ENCODE measurements around the gene GHITM.

Gene GHITM

DNA sequence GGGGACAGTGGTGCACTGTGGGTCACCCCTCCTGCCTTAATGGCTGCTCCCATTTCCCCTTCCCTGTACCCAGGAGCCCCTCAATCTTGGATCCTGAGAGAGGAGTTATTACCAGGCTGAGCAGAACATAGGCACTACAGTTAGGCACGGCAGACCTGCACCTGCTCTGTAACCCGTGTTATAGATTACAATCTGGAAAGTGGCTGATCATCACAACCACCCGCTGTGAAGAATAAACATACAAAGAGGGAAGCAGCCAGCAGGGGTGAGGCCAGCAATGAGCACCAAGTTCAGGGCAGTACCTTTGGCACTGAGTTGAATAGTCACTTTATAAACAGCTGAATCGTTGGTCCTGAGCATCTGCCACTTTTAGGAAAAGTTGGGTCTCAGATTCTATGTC is 56.8 kb downstream of the GHITM start:
- peaks cover 10% of the 10 kb centered on the region for H3K4me1 Mint-ChIP-seq (ENCODE audit: low read depth)
- H3K27ac Mint-ChIP-seq = no peak overlapping the region
- no peak overlapping the region for H3K4me3 Mint-ChIP-seq
- no peaks in the 10 kb centered on the region for H3K9me3 Mint-ChIP-seq
- H3K27me3 Mint-ChIP-seq = peaks cover 30% of the 10 kb centered on the region
- H3K36me3 Mint-ChIP-seq (ENCODE audit: low read depth) = no peaks in the 10 kb centered on the region

DNA sequence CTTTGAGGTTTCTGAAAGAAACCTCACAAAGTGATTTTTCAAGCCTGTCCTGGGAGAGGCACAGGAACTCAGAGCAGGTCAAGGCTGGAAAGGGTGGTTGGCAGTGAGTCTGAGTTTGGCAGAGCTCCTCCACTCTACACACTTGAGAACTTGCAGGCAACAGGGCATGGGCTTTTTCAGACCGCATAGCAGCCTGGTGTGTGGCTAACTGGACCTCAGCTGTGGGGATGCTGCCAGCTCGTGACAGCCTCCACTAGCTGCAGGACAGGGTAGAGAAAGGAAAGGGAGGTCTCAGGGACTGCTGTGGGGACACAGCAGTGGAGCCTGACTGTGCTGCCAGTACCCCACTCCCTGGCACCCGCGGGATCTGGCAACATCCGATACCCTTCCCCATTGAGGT is 57.6 kb downstream of the GHITM start:
- H3K27ac Mint-ChIP-seq = no peak overlapping the region
- H3K4me3 Mint-ChIP-seq = no peak overlapping the region
- H3K27me3 Mint-ChIP-seq = peaks cover 30% of the 10 kb centered on the region
- H3K36me3 Mint-ChIP-seq (ENCODE audit: low read depth) = no peaks in the 10 kb centered on the region
- H3K9me3 Mint-ChIP-seq = no peaks in the 10 kb centered on the region
- H3K4me1 Mint-ChIP-seq (ENCODE audit: low read depth) = peaks cover 5% of the 10 kb centered on the region

DNA sequence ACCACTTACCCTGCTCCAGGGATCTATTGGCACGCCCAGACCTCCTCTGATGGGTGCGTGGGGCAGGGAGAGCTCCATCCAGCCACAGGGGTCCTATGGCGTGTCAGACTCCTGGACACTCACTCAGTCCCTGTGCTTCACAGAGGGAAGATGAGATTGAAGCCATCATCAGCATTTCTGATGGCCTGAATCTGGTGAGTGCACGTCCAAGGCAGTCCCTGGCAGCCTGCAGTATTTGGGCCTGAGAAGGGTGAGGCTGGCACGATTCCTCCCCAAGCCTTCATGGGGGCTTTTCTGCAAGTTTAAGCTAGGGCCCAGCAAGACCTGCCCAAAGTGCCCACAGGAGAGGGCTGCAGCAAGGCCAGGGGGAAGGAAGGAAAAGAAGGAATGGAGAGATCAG is 58.3 kb downstream of the GHITM start:
- H3K27me3 Mint-ChIP-seq = peaks cover 30% of the 10 kb centered on the region
- H3K36me3 Mint-ChIP-seq (ENCODE audit: low read depth) = no peaks in the 10 kb centered on the region
- no peak overlapping the region for H3K4me3 Mint-ChIP-seq
- H3K27ac Mint-ChIP-seq = no peak overlapping the region
- H3K4me1 Mint-ChIP-seq (ENCODE audit: low read depth) = peaks cover 5% of the 10 kb centered on the region
- H3K9me3 Mint-ChIP-seq = no peaks in the 10 kb centered on the region

DNA sequence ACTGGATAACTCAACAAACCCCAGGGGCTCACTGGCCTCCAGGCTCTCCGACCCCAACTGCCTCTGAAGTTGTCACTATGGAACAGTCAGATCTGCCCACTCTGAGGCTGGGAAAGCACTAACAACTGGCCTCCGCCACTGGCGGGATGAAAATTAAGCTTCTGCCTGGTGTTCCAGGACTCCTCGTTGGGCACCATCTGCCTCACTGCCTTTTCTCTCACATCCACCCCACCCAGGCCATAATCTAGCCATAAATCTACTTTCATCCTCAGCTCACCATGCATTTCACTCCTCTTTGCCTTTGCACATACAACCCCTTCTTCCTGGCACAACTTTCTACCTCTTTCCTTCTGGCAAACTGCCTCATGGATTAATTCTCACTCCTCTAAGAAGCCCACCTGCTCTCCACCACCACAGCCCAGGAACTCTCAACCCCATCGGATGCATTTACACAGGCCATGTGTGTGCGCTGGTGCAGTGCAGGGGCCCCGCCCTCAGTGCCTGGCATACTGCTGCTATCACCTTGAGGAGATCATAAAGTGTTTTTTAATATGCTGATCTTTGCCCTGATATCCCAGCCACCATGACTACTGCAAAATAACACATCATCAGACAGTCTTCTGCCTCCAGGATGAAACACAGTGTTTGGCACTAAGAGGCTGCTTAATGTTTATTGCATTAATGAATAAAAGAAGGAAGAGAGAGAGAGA is 59.1 kb downstream of the GHITM start:
- peaks cover 5% of the 10 kb centered on the region for H3K4me1 Mint-ChIP-seq (ENCODE audit: low read depth)
- no peaks in the 10 kb centered on the region for H3K36me3 Mint-ChIP-seq (ENCODE audit: low read depth)
- no peak overlapping the region for H3K27ac Mint-ChIP-seq
- no peaks in the 10 kb centered on the region for H3K9me3 Mint-ChIP-seq
- H3K27me3 Mint-ChIP-seq = peaks cover 26% of the 10 kb centered on the region
- no peak overlapping the region for H3K4me3 Mint-ChIP-seq

DNA sequence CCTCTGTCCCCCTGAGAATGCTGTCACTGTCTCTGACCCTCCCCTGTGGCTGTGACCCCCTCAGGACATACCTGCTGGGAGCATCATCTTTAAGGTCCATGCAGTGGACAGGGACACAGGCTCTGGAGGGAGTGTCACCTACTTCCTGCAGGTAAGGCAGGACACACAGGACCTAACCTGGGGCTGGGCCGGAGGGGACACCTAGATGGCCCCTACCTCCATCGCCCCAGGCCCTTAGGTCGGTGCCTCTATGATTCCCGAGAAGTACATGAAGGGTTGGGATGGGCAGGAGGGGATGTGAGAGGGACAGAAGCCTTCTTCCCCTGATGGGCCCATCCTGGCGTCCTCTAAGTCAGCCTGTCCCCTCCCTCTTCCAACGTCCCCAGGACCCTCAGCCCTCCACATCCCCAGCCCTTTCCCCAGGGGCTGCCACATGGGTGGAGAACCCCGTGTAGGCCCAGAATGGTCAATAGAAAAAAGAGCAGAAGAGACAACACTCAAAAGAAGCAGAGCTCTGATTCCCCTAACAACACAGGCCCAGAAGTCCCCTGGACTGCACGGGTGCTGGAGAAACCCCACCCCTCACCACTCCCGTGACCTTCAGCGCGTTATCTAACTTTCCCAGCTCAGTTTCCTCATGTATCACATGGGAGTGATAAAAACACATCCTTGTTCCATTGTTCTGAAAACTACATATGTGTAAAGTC is 61.4 kb downstream of the GHITM start:
- Mint-ChIP-seq H3K4me1 (ENCODE audit: low read depth) (peaks cover 1% of the 10 kb centered on the region), H3K27me3 (peaks cover 15% of the 10 kb centered on the region), H3K4me3 (no peak overlapping the region), H3K27ac (no peak overlapping the region), H3K9me3 (no peaks in the 10 kb centered on the region), H3K36me3 (ENCODE audit: low read depth) (no peaks in the 10 kb centered on the region)

DNA sequence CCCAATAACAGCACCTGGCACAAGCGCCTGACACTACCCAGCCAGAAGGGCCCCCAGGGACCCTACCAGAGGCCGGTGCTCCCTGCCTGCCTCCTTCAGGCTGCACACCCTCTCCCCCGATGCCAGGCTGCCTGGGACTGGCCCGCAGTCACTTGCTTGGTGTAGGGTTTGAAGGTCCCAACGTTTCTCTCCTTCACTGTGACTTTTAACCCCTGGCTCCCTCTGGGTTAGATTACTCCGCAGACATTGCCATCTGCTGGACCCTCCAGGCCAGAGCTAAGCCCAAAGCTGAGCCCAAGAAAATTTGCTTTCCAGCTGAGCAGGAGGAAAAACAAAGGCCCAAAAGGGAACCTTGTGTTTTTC is 61.9 kb downstream of the GHITM start:
- no peaks in the 10 kb centered on the region for H3K9me3 Mint-ChIP-seq
- no peaks in the 10 kb centered on the region for H3K4me1 Mint-ChIP-seq (ENCODE audit: low read depth)
- no peak overlapping the region for H3K4me3 Mint-ChIP-seq
- peaks cover 10% of the 10 kb centered on the region for H3K27me3 Mint-ChIP-seq
- H3K27ac Mint-ChIP-seq = no peak overlapping the region
- no peaks in the 10 kb centered on the region for H3K36me3 Mint-ChIP-seq (ENCODE audit: low read depth)

DNA sequence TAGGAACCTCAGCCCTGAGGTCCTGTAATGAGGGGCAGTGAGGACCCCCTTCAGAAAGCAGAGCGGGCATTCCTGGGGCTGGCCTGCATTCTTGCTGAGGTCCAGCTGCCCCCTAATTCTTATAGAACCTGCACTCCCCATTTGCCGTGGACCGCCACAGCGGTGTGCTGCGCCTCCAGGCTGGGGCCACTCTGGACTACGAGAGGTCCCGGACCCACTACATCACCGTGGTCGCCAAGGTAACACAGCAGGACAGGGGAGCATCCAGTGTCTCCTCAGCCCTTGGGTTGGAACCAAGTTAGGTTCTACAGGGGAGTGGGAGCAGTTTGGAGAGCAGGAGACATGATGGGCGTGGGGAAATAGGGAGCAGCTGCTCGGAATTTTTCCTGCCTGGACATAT is 62.4 kb downstream of the GHITM start:
- H3K27ac Mint-ChIP-seq = no peak overlapping the region
- H3K27me3 Mint-ChIP-seq = peaks cover 6% of the 10 kb centered on the region
- H3K4me1 Mint-ChIP-seq (ENCODE audit: low read depth) = no peaks in the 10 kb centered on the region
- no peaks in the 10 kb centered on the region for H3K9me3 Mint-ChIP-seq
- H3K36me3 Mint-ChIP-seq (ENCODE audit: low read depth) = no peaks in the 10 kb centered on the region
- H3K4me3 Mint-ChIP-seq = no peak overlapping the region

DNA sequence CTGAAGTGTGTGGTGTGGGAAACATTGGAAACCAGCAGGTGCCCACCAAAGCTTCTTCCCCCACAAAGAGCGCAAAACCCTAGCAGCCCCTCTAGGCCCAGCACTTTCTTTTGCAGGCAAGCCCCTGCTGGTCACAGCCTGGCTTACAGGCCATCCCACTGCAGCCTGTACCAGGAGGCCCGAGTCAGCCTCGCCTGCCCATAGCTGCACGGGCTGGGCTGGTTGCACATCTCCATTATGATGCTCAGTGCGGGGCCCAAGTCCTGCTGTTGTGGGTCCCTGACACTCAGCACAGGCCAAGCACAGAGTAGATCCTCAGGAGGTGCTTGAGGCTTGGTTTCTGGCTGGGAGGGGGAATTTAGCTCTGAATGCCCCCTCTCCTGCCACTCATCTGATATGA is 63.0 kb downstream of the GHITM start:
- Mint-ChIP-seq H3K36me3 (ENCODE audit: low read depth) (no peaks in the 10 kb centered on the region), H3K27me3 (no peaks in the 10 kb centered on the region), H3K4me3 (no peak overlapping the region), H3K4me1 (ENCODE audit: low read depth) (no peaks in the 10 kb centered on the region), H3K9me3 (no peaks in the 10 kb centered on the region), H3K27ac (no peak overlapping the region)

Measured in stimulated activated naive CD8-positive, alpha-beta T cell treated with anti-CD3 and anti-CD28 coated beads, Interleukin-15, Interleukin-2, amounts not matched to agents 100 ng/mL and 50 ng/mL, for 24 hours (primary cell).